ENCODE measurements around the gene NTRK3. TPM values are rescaled to one million over a fixed set of nuclear protein-coding genes. Genes with fewer than 3 reads are reported as not detected.

NTRK3 gene
- total RNA-seq, 4 donors from 2014 or later = 0.09 to 2.7 (median 0.62) TPM

- Histone ChIP-seq H3K9me3 (no peaks in the 10 kb centered on the region), H3K4me1 (peaks cover 0 to 4% (median 0%) of the 10 kb centered on the region in 3 donors), H3K27me3 (peaks cover 0 to 4% (median 0%) of the 10 kb centered on the region in 4 donors), H3K27ac (no peak overlapping the region), H3K36me3 (no peaks in the 10 kb centered on the region), H3K4me3 (no peak overlapping the region)
- intact Hi-C loops (cut with DNase I) = no loop called here
- TF ChIP-seq POLR2A (IDR thresholded peaks at IDR 0.05) = no peak
- TF ChIP-seq CTCF (IDR thresholded peaks at IDR 0.05) = no peak
- no peak for DNase-seq
- 63 to 76% methylated on average over 3 to 4 of the region's 4 CpGs for WGBS, 2 donors
These were observed 23.8 kb downstream of the NTRK3 start for GRCh38 chr15:88232771-88233201.

- Histone ChIP-seq H3K27ac (no peak overlapping the region), H3K4me1 (peaks cover 0 to 4% (median 0%) of the 10 kb centered on the region in 3 donors), H3K36me3 (no peaks in the 10 kb centered on the region), H3K9me3 (no peaks in the 10 kb centered on the region), H3K27me3 (peaks cover 0 to 4% (median 0%) of the 10 kb centered on the region in 4 donors), H3K4me3 (no peak overlapping the region)
- WGBS, 2 donors = 87 to 90% methylated on average over 6 of the region's 6 CpGs
- intact Hi-C loops (cut with DNase I) = no loop called here
- TF ChIP-seq CTCF (IDR thresholded peaks at IDR 0.05) (no peak), POLR2A (IDR thresholded peaks at IDR 0.05) (no peak)
- DNase-seq = no peak
These were observed 24.5 kb downstream of the NTRK3 start for GRCh38 chr15:88231909-88232644.

- intact Hi-C loops (cut with DNase I) = no loop called here
- H3K4me1 ChIP-seq = peaks cover 0 to 4% (median 0%) of the 10 kb centered on the region in 3 donors
- 19 to 32% methylated on average over 2 of the region's 2 CpGs for WGBS, 2 donors
- H3K4me3 ChIP-seq = no peak overlapping the region
- H3K36me3 ChIP-seq = no peaks in the 10 kb centered on the region
- TF ChIP-seq POLR2A (IDR thresholded peaks at IDR 0.05) = no peak
- TF ChIP-seq CTCF (IDR thresholded peaks at IDR 0.05) = no peak
- H3K9me3 ChIP-seq = no peaks in the 10 kb centered on the region
- no peak overlapping the region for H3K27ac ChIP-seq
- no peak for DNase-seq
- H3K27me3 ChIP-seq = peaks cover 0 to 4% (median 0%) of the 10 kb centered on the region in 4 donors
These were observed 25.7 kb downstream of the NTRK3 start for GRCh38 chr15:88230823-88231222.

GRCh38 chr15:88225461-88225860 is 31.1 kb downstream of the NTRK3 start:
- no peaks in the 10 kb centered on the region for H3K4me1 ChIP-seq
- 56 to 61% methylated on average over 1 to 5 of the region's 5 CpGs for WGBS, 2 donors
- no peak overlapping the region for H3K4me3 ChIP-seq
- no peaks in the 10 kb centered on the region for H3K36me3 ChIP-seq
- no peak overlapping the region for H3K27ac ChIP-seq
- intact Hi-C loops (cut with DNase I) = no loop called here
- TF ChIP-seq POLR2A (IDR thresholded peaks at IDR 0.05) = no peak
- no peak for TF ChIP-seq CTCF (IDR thresholded peaks at IDR 0.05)
- H3K9me3 ChIP-seq = no peaks in the 10 kb centered on the region
- DNase-seq = no peak
- peaks cover 0 to 4% (median 0%) of the 10 kb centered on the region in 4 donors for H3K27me3 ChIP-seq

GRCh38 chr15:88223084-88223483 is 33.5 kb downstream of the NTRK3 start:
- intact Hi-C loops (cut with DNase I) = no loop called here
- Histone ChIP-seq H3K27me3 (no peaks in the 10 kb centered on the region), H3K4me1 (peaks cover 0 to 7% (median 0%) of the 10 kb centered on the region in 3 donors), H3K36me3 (no peaks in the 10 kb centered on the region), H3K9me3 (no peaks in the 10 kb centered on the region), H3K4me3 (no peak overlapping the region), H3K27ac (no peak overlapping the region)
- DNase-seq = no peak
- 69 to 77% methylated on average over 9 to 11 of the region's 14 CpGs for WGBS, 2 donors
- TF ChIP-seq POLR2A (IDR thresholded peaks at IDR 0.05) (no peak), CTCF (IDR thresholded peaks at IDR 0.05) (no peak)
